ENCODE results near the gene FTO.

Gene FTO

DNA sequence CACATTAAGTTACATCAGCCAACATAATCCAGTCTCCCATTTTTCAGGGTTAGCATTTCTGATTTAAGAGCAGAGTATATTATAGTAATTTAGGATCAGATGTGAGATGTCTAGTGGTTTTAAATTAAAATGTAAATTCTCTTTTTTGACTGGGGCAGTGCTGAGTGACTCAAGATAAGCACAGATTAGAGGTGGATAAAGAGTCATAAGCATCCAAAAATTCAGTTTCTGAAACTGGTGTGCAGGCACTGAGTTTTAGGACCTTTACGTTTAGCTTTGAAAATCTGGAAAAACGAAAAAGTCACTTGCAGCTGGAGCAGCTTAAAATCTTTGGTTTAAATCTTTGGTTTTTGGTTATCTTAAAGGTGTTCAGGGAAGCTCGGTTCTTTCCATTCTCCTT is 190.7 kb downstream of the FTO start:
- Mint-ChIP-seq H3K27ac (no peak overlapping the region), H3K9me3 (no peaks in the 10 kb centered on the region), H3K27me3 (no peaks in the 10 kb centered on the region), H3K4me3 (no peak overlapping the region), H3K4me1 (peaks cover 25% of the 10 kb centered on the region)
- DNase-seq (no peak), ATAC-seq (no peak)

DNA sequence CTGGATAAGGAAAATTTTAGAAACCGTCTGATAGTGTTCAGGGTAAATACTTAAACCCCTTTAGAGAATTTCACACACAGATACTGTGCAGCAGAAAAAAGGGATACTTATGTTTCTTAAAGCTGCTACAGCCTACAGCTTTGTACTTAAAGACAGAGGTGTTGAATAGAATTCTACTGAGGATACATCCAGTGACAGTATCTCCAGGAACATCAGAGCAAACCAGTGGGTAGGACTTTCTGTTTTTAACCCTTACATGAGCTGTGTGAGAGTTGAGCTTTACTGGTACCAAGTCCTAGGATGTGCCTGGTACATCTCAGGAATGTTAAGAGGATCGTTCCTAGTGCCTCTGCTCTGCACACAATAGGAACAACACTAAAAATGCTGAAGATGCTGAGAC is 191.5 kb downstream of the FTO start:
- no peaks in the 10 kb centered on the region for H3K27me3 Mint-ChIP-seq
- H3K4me1 Mint-ChIP-seq: peaks cover 27% of the 10 kb centered on the region
- no peaks in the 10 kb centered on the region for H3K9me3 Mint-ChIP-seq
- DNase-seq (no peak), ATAC-seq (no peak)
- no peak overlapping the region for H3K27ac Mint-ChIP-seq
- no peak overlapping the region for H3K4me3 Mint-ChIP-seq

GRCh38 chr16:53895851-53896250 is 191.9 kb downstream of the FTO start:
- DNase-seq (no peak), ATAC-seq (no peak)
- no peaks in the 10 kb centered on the region for H3K9me3 Mint-ChIP-seq
- H3K4me3 Mint-ChIP-seq: no peak overlapping the region
- H3K27me3 Mint-ChIP-seq: no peaks in the 10 kb centered on the region
- peaks cover 27% of the 10 kb centered on the region for H3K4me1 Mint-ChIP-seq
- H3K27ac Mint-ChIP-seq: no peak overlapping the region

GRCh38 chr16:53896722-53897121 is 192.8 kb downstream of the FTO start:
- ATAC-seq (no peak), DNase-seq (no peak)
- Mint-ChIP-seq H3K9me3 (no peaks in the 10 kb centered on the region), H3K27me3 (no peaks in the 10 kb centered on the region), H3K4me1 (peaks cover 32% of the 10 kb centered on the region), H3K4me3 (no peak overlapping the region), H3K27ac (no peak overlapping the region)

- H3K4me3 Mint-ChIP-seq: no peak overlapping the region
- H3K9me3 Mint-ChIP-seq: no peaks in the 10 kb centered on the region
- H3K4me1 Mint-ChIP-seq: peaks cover 16% of the 10 kb centered on the region
- DNase-seq (no peak), ATAC-seq (no peak)
- no peaks in the 10 kb centered on the region for H3K27me3 Mint-ChIP-seq
- no peak overlapping the region for H3K27ac Mint-ChIP-seq
These were observed 195.0 kb downstream of the FTO start for GRCh38 chr16:53898993-53899392.

DNA sequence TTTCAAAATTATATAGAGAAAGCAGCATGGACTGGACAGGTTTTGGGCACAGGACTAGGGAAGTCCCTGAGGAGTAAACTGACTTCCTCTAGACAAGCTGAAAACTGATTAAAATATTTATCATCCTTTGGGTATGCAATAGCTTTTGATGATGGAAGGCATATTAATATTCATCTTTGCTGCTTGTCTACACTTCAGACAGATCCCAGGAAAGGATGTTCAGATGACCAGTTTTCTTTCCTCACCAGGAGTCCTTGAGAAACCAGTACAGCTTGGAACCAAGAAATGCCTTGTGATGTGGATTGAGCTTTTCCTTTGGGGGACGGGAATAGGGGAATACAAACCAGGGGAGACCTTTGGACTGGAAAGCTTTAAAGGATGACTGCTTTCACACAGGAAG is 195.5 kb downstream of the FTO start:
- ATAC-seq (no peak), DNase-seq (no peak)
- Mint-ChIP-seq H3K27me3 (no peaks in the 10 kb centered on the region), H3K4me3 (no peak overlapping the region), H3K4me1 (peaks cover 13% of the 10 kb centered on the region), H3K27ac (no peak overlapping the region), H3K9me3 (no peaks in the 10 kb centered on the region)

GRCh38 chr16:53900667-53901066 is 196.7 kb downstream of the FTO start:
- no peak overlapping the region for H3K4me3 Mint-ChIP-seq
- ATAC-seq (no peak), DNase-seq (no peak)
- no peaks in the 10 kb centered on the region for H3K9me3 Mint-ChIP-seq
- peak overlapping the region in 1 of 2 donors; percentile 21 for H3K27ac Mint-ChIP-seq
- peaks cover 25% of the 10 kb centered on the region for H3K4me1 Mint-ChIP-seq
- H3K27me3 Mint-ChIP-seq: no peaks in the 10 kb centered on the region

- H3K4me1 Mint-ChIP-seq: peaks cover 29% of the 10 kb centered on the region
- no peak for ATAC-seq
- H3K27ac Mint-ChIP-seq: no peak overlapping the region
- H3K27me3 Mint-ChIP-seq: no peaks in the 10 kb centered on the region
- H3K9me3 Mint-ChIP-seq: no peaks in the 10 kb centered on the region
- DNase-seq: no peak
- H3K4me3 Mint-ChIP-seq: no peak overlapping the region
These were observed 197.5 kb downstream of the FTO start for GRCh38 chr16:53901408-53901807.

- ATAC-seq (no peak), DNase-seq (no peak)
- Mint-ChIP-seq H3K4me3 (no peak overlapping the region), H3K27ac (peak overlapping the region in 1 of 2 donors; percentile 75), H3K27me3 (no peaks in the 10 kb centered on the region), H3K9me3 (no peaks in the 10 kb centered on the region), H3K4me1 (peaks cover 25% of the 10 kb centered on the region)
These were observed 200.6 kb downstream of the FTO start for GRCh38 chr16:53904533-53904932.

- peak; percentile 75 for ATAC-seq
- H3K27me3 Mint-ChIP-seq: no peaks in the 10 kb centered on the region
- H3K4me1 Mint-ChIP-seq: peaks cover 22% of the 10 kb centered on the region
- H3K9me3 Mint-ChIP-seq: no peaks in the 10 kb centered on the region
- no peak overlapping the region for H3K4me3 Mint-ChIP-seq
- peak overlapping the region in 1 of 2 donors; percentile 75 for H3K27ac Mint-ChIP-seq
- DNase-seq: no peak
These were observed 201.1 kb downstream of the FTO start for GRCh38 chr16:53905028-53905427.

DNA sequence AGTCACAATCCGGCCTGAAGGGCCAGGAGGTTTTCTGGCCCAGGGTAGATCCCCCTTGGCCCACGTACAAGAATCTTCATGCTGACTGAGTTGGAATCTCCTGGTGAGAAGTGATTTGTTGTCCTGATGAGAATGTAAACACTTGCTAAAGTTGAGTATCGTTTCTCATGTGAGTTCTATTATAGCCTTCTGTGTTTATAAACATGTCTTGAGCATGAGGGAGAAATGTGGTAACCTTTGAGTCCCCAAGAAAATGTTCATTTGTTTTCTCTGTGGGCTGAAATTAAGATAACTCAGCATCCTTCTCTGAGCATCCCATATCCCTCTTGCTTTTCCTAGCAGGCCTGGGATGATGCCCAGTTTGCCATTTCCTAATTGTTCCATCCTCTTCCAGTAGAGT is 204.8 kb downstream of the FTO start:
- Mint-ChIP-seq H3K4me1 (peaks cover 37% of the 10 kb centered on the region), H3K27ac (no peak overlapping the region)
- ATAC-seq: no peak

GRCh38 chr16:53910990-53911389 is 207.0 kb downstream of the FTO start:
- no peak overlapping the region for H3K27ac Mint-ChIP-seq

More for the DNA sequence above, 204.8 kb downstream of the FTO start:
- H3K9me3 Mint-ChIP-seq: no peaks in the 10 kb centered on the region
- H3K4me3 Mint-ChIP-seq: no peak overlapping the region
- DNase-seq: no peak
- no peaks in the 10 kb centered on the region for H3K27me3 Mint-ChIP-seq

DNA sequence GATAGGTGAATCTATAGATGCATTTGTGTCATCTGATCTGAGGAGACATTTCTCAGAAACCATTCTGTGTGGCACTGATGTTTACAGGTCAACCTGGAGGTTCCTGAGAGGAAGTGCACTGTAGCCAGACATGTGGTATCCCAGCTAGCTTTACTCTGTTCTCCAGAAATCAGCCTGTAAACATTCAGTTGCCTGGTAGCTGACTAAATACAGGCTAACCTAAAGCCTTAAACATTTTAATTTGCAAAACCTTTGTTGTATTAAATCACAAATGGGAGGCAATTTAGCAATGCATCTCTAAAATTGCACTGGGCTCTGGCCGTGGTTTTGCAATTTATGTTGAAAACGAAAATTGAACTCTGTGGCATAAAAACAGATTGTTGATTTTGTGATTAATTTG is 207.6 kb downstream of the FTO start:
- no peak for DNase-seq
- Mint-ChIP-seq H3K4me3 (peak overlapping the region; percentile 24 to 72), H3K27ac (no peak overlapping the region)

More at GRCh38 chr16:53910990-53911389, 207.0 kb downstream of the FTO start:
- DNase-seq: no peak
- no peak overlapping the region for H3K4me3 Mint-ChIP-seq
- H3K9me3 Mint-ChIP-seq: no peaks in the 10 kb centered on the region
- peaks cover 33% of the 10 kb centered on the region for H3K4me1 Mint-ChIP-seq
- no peak for ATAC-seq
- H3K27me3 Mint-ChIP-seq: no peaks in the 10 kb centered on the region

GRCh38 chr16:53912155-53912554 is 208.2 kb downstream of the FTO start:
- Mint-ChIP-seq H3K27ac (peak overlapping the region; percentile 37 to 94), H3K4me1 (peaks cover 33% of the 10 kb centered on the region), H3K4me3 (peak overlapping the region; percentile 36 to 72), H3K27me3 (no peaks in the 10 kb centered on the region), H3K9me3 (no peaks in the 10 kb centered on the region)
- DNase-seq: peak; percentile 51 to 69
- peak; percentile 97 for ATAC-seq

More for the DNA sequence above, 207.6 kb downstream of the FTO start:
- Mint-ChIP-seq H3K9me3 (no peaks in the 10 kb centered on the region), H3K4me1 (peaks cover 33% of the 10 kb centered on the region), H3K27me3 (no peaks in the 10 kb centered on the region)
- peak; percentile 11 for ATAC-seq

GRCh38 chr16:53913099-53913870 is 209.3 kb downstream of the FTO start:
- ATAC-seq (no peak), DNase-seq (peak; percentile 5 to 20)
- H3K27me3 Mint-ChIP-seq: no peaks in the 10 kb centered on the region
- peaks cover 33% of the 10 kb centered on the region for H3K4me1 Mint-ChIP-seq
- no peaks in the 10 kb centered on the region for H3K9me3 Mint-ChIP-seq
- peak overlapping the region; percentile 56 to 72 for H3K4me3 Mint-ChIP-seq
- peak overlapping the region; percentile 79 to 94 for H3K27ac Mint-ChIP-seq

DNA sequence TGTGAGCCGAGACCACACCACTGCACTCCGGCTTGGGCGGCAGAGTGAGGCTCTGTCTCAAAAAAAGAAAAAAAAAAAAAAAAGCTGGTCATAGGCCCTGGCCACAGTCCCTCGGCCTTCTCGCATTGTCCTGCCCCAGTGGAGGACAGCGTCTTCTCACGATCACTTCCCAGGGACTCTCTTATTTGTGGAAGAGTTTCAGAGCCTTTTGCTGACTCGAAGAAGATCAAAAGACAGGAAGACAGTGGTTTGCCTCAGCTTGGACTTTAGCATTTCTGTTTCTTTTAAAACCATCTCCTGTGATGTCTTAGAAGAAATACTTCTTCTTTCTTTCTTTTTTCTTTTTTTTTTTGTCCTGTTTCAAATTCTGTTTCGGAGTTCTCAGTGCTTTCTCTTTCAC is 210.0 kb downstream of the FTO start:
- DNase-seq (no peak), ATAC-seq (no peak)
- H3K27ac Mint-ChIP-seq: peak overlapping the region; percentile 79 to 91
- H3K9me3 Mint-ChIP-seq: no peaks in the 10 kb centered on the region
- H3K4me1 Mint-ChIP-seq: peaks cover 33% of the 10 kb centered on the region
- no peaks in the 10 kb centered on the region for H3K27me3 Mint-ChIP-seq
- peak overlapping the region; percentile 56 to 70 for H3K4me3 Mint-ChIP-seq

DNA sequence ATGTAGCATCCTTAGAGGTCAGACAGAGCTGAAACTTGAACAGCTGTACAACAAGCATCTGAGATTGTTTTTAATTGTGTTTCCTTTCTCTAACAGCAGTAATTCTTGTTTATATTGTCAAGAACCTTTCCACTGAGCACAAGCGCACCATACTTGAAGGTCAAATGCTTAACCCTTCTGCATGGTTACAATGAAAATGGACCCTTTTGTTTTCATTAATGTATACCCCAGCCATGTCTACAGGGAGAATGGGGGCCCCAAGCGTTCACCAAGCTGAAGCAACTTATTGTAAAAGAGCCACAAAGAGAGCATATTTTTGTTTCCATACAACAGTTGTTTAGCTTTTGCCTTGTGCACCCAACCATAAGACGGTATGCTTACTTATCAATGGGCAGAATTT is 210.8 kb downstream of the FTO start:
- Mint-ChIP-seq H3K4me1 (peaks cover 33% of the 10 kb centered on the region), H3K27me3 (no peaks in the 10 kb centered on the region), H3K4me3 (peak overlapping the region in 1 of 2 donors; percentile 70), H3K9me3 (no peaks in the 10 kb centered on the region), H3K27ac (no peak overlapping the region)
- no peak for DNase-seq
- no peak for ATAC-seq
